HFF-Myc (cell line): Measurements from ENCODE around the gene RASSF5.

ENCODE experiments used
- DNase-seq: peaks from one replicate; pipeline ENCODE4 v3.0.0-alpha.2; 2011; ENCODE audit warnings: low read depth; ENCODE audit errors: extremely low read depth
- H3K4me3 ChIP-seq: replicated peaks from 2 replicates; pipeline ENCODE4 v1.5.1; 2011; ENCODE audit warnings: low read depth, mild to moderate bottlenecking, control low read depth, low read length
- TF ChIP-seq, protein P1 (sequence below): IDR thresholded peaks from 2 replicates; pipeline ENCODE4 v1.5.1; 2012; ENCODE audit warnings: mild to moderate bottlenecking, low read depth, low read length, control low read depth; ENCODE audit errors: missing control alignments

Gene RASSF5

DNA sequence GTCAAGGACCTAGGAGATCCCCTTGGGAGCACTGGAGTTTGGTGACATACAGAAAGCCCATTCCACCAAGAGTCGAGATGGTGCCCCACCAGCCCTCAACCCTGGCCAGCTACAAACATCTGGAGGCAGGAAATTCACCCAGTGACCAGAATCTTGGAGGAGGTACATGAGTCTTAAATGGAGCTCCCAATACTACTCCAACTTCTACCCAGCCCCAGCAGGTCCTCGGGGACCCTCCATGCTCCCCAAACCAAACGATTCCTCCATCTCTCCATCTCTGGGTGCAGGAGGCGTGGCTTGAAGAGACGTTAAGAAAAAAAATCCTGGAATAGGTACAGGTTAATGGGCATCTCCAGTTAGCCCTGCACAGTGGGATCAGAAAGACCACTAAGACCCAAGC, 5.5 kb upstream of the RASSF5 start:
- H3K4me3 ChIP-seq = no peak overlapping the region
- TF ChIP-seq, protein P1, sequence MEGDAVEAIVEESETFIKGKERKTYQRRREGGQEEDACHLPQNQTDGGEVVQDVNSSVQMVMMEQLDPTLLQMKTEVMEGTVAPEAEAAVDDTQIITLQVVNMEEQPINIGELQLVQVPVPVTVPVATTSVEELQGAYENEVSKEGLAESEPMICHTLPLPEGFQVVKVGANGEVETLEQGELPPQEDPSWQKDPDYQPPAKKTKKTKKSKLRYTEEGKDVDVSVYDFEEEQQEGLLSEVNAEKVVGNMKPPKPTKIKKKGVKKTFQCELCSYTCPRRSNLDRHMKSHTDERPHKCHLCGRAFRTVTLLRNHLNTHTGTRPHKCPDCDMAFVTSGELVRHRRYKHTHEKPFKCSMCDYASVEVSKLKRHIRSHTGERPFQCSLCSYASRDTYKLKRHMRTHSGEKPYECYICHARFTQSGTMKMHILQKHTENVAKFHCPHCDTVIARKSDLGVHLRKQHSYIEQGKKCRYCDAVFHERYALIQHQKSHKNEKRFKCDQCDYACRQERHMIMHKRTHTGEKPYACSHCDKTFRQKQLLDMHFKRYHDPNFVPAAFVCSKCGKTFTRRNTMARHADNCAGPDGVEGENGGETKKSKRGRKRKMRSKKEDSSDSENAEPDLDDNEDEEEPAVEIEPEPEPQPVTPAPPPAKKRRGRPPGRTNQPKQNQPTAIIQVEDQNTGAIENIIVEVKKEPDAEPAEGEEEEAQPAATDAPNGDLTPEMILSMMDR = no peak
- no peak for DNase-seq

DNA sequence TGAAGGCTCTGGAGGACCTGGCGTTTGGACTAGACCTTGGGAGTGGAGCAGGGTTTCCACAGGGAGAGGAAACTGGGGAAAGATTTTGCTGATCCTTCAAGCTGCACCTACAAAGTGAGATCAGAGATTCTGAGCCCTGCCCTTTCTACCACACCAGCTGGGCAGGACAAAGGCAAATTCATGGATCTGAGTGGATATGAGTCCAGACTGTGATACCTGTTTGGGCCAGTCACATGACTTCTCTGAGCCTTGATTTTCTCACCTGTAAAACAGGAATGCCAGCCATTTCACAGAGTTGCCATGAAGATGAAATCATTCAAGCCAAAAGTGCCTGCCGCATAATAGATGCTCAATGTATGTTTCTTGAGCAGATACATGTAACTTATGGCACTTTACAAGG, 4.9 kb upstream of the RASSF5 start:
- TF ChIP-seq, protein P1 = no peak
- no peak for DNase-seq
- no peak overlapping the region for H3K4me3 ChIP-seq

DNA sequence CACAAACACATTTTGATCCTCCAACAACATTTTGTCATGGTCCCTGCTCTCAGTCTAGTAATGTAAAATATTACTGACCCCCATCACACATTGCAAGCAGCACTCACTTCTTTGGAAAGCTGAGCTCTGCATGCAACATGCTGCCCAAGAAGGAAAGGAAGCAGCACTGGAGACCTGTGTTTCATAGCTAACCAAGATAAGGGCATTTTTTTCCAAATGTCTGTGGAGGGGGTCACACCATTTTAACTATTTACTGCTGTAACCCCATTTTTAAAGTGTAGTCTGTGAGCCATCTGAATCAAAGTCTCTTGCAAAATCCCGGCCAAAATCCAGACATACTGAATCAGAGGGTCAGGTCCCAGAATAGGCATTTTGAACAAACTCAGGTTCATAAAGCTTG, 4.5 kb upstream of the RASSF5 start:
- TF ChIP-seq, protein P1 = no peak
- H3K4me3 ChIP-seq = no peak overlapping the region
- no peak for DNase-seq

DNA sequence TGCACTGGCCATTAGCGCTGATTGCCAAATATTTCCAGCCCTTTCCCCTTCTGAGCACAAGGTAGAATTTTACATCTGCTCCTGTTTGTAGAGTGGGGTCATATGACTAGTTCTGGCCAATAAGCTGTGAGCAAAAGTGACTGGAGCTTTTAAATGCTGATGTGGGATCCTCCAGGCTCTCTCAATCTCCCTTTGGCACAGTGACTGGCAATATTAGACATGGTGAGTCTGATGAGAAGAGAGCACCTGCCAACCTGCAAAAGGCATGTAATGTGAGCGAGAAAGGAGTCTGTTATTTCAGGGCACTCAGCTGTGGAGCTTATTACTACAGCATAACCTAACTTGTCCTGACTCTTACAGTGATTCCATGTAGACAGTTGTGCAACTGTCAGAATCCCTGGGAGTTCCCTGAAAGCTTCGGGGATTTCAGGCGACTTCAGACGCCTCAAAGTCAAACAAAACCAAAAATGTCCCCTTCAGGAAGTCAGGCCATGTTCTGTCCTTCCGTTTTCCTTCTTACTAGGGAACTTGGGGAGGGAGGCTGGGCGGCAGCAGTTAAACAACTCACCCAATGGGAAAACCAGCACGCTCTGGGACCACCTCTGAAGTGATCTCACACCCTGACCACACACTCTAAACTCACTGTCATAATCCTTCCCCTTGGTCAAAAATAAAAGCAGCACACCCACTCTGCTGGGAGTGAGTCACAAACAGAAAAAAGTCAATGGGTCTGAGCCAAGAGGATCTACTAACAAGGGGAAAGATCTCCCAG, 3.6 kb upstream of the RASSF5 start:
- DNase-seq = peak; percentile 93
- H3K4me3 ChIP-seq = no peak overlapping the region
- TF ChIP-seq, protein P1 = no peak

DNA sequence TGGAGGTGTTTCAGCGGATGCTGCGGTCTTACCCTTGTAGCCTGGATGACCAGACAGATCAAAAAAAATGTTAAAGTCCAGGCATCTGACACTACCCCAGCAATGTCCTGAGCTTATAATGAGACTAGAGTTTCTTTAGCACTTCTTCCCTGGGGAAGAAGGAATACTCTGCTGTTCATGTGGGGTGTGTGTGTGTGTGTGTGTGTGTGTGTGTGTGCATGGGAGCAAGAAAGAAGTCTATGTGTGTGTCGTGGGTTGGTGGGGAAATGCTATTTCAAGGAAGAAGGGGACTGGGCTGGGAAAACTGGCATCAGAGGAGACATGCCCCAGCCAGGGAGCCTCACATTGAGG, 3.0 kb upstream of the RASSF5 start:
- TF ChIP-seq, protein P1 = no peak
- no peak for DNase-seq
- no peak overlapping the region for H3K4me3 ChIP-seq

DNA sequence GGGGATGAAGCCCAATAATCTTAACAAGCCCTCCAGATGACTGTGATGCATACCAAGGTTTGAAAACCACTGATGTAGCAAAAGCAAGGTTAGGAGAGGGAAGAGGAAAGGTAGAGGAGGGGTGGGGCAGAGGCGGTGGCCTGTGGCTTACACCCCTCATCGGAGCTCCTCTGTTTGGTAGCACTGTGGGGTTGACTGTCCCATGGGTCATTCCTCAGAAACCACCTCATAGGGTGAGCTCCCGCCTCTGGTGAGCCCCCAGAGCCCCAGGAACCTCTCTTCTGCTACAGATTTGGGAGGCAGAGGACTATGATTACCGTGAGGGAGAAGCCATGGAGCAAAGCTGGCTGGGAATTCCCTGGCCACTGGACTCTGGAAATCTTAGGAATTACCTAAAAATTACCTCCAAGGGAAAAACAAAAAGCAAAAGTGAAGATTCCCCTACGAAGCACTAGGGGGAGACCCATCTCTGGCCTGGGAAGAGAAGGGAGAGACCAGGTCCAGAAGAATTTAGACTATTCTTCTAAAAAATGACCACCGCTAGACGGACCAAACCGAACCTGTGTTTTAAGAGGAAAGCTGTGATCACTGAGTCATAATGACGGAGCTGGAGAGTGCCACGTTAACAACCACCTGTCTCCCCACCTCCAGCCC, 1.5 kb upstream of the RASSF5 start:
- TF ChIP-seq, protein P1 = peak; percentile 66
- no peak for DNase-seq
- H3K4me3 ChIP-seq = no peak overlapping the region
